Measurements from ENCODE around the gene SIRPG.

DNA sequence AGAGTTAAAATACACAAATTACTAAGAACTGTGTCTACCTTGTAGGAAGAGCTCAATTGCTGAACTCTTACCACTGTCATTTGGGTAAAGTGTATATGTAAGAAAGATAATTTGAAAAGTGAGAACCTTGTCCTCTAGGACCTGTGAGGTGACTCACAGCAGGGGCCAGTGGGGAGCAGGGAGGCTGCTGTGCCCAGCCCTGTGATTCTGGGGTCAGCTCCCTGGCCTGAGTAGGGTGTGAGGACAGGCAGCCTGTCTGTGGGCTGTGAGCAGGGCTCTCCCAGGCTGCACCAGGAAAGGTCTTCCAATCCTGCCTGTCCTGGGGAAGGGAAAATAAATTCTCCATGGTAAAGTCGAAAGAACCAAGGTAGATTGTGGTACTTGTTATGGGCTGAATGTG is 27.3 kb upstream of the SIRPG start:
- TF ChIP-seq CTCF (IDR thresholded peaks at IDR 0.05) (no peak), POLR2A (IDR thresholded peaks at IDR 0.05) (no peak)

Measured in adrenal gland (tissue), 5 donors.